Neural cell (in vitro differentiated cells): ENCODE data around the gene ATP7B. TPM values are rescaled to one million over a fixed set of nuclear protein-coding genes. Genes with fewer than 3 reads are reported as not detected.
A peak's percentile ranks its signal among the peaks of the same experiment; 100 is the strongest.

Experiments used
- H2AFZ ChIP-seq: fragments of 200-600, 300-800 bp; sonication (generic), shearing (Covaris generic); 2 replicates; pipeline ENCODE4 v1.6.0; 2014; ENCODE audit warnings: low read depth, mild to moderate bottlenecking, antibody characterized with exemption, low read length, moderate library complexity
- H3F3A ChIP-seq: fragments of 200-600 bp; shearing (Covaris generic); 2 replicates; pipeline ENCODE4 v1.6.1; 2016; ENCODE audit warnings: mild to moderate bottlenecking, moderate library complexity, mixed read lengths, antibody characterized with exemption, low read length; ENCODE audit not compliant: insufficient read depth, poor library complexity, severe bottlenecking
- H3K27ac ChIP-seq: fragments of 200-600, 300-800 bp; sonication (generic), shearing (Covaris generic); 2 replicates; pipeline ENCODE4 v1.5.1; 2014; ENCODE audit warnings: mild to moderate bottlenecking, low read length, moderate library complexity
- H3K27me3 ChIP-seq: fragments of 300-800, 200-600 bp; sonication (generic), shearing (Covaris generic); 2 replicates; pipeline ENCODE4 v1.6.0; 2014; ENCODE audit warnings: mild to moderate bottlenecking, low read depth, low read length, moderate library complexity; ENCODE audit not compliant: insufficient read depth
- H3K36me3 ChIP-seq: fragments of 300-800, 200-600 bp; sonication (generic), shearing (Covaris generic); 2 replicates; pipeline ENCODE4 v1.5.1; 2014; ENCODE audit warnings: mild to moderate bottlenecking, antibody characterized with exemption, low read length, moderate library complexity; ENCODE audit not compliant: insufficient read depth
- H3K4me2 ChIP-seq: fragments of 300-800, 200-600 bp; sonication (generic), shearing (Covaris generic); 2 replicates; pipeline ENCODE4 v1.6.0; 2014; ENCODE audit warnings: mild to moderate bottlenecking, low read length
- H3K4me3 ChIP-seq: fragments of 300-800, 200-600 bp; sonication (generic), shearing (Covaris generic); 2 replicates; pipeline ENCODE4 v1.5.1; 2014; ENCODE audit warnings: mild to moderate bottlenecking, low read length, moderate library complexity
- H3K79me2 ChIP-seq: fragments of 200-600 bp; shearing (Covaris generic); replicated peaks from 2 replicates; pipeline ENCODE4 v1.6.0; 2014; ENCODE audit warnings: mild to moderate bottlenecking, low read length, moderate library complexity; ENCODE audit not compliant: insufficient read depth
- H3K9ac ChIP-seq: fragments of 300-800, 200-600 bp; sonication (generic), shearing (Covaris generic); 2 replicates; pipeline ENCODE4 v1.6.1; 2016; ENCODE audit warnings: mild to moderate bottlenecking, low read length, mixed read lengths
- H3K9me2 ChIP-seq: fragments of 200-600 bp; shearing (Covaris generic); 2 replicates; pipeline ENCODE4 v1.6.1; 2016; ENCODE audit warnings: mild to moderate bottlenecking, low read length, mixed read lengths; ENCODE audit not compliant: insufficient read depth
- H3K9me3 ChIP-seq: fragments of 200-600, 300-800 bp; sonication (generic), shearing (Covaris generic); 2 replicates; pipeline ENCODE4 v1.6.1; 2016; ENCODE audit warnings: mild to moderate bottlenecking, mixed run types, low read length, moderate library complexity, mixed read lengths
- H4K20me1 ChIP-seq: fragments of 200-600 bp; shearing (Covaris generic); 2 replicates; pipeline ENCODE4 v1.6.1; 2016; ENCODE audit warnings: mild to moderate bottlenecking, mixed run types; ENCODE audit not compliant: insufficient read depth
- CTCF ChIP-seq: fragments of 450-650 bp; IDR thresholded peaks from 2 replicates; pipeline ENCODE4 v1.5.1; 2014; ENCODE audit warnings: antibody characterized with exemption, mild to moderate bottlenecking, moderate library complexity; ENCODE audit not compliant: poor library complexity, severe bottlenecking
- EP300 ChIP-seq: fragments of 450-650 bp; conservative IDR thresholded peaks from 2 replicates; pipeline ENCODE4 v1.6.1; 2014; ENCODE audit warnings: antibody characterized with exemption, mild to moderate bottlenecking, moderate library complexity; ENCODE audit not compliant: poor library complexity, severe bottlenecking
- EZH2 ChIP-seq: fragments of 200-600, 300-800 bp; shearing (Covaris generic), sonication (generic); IDR thresholded peaks from 2 replicates; pipeline ENCODE4 v1.6.1; 2014; ENCODE audit warnings: antibody characterized with exemption, low read length, borderline replicate concordance, mild to moderate bottlenecking; ENCODE audit not compliant: insufficient read depth, poor library complexity, severe bottlenecking
- MXI1 ChIP-seq: fragments of 450-650 bp; conservative IDR thresholded peaks from 2 replicates; pipeline ENCODE4 v1.6.1; 2014; ENCODE audit warnings: antibody characterized with exemption, mild to moderate bottlenecking; ENCODE audit not compliant: poor library complexity, severe bottlenecking
- POLR2AphosphoS5 ChIP-seq: IDR thresholded peaks from 2 replicates; pipeline ENCODE4 v1.6.1; 2012
- RAD21 ChIP-seq: fragments of 450-650 bp; conservative IDR thresholded peaks from 2 replicates; pipeline ENCODE4 v1.6.1; 2014; ENCODE audit warnings: antibody characterized with exemption, mild to moderate bottlenecking, moderate library complexity
- REST ChIP-seq: IDR thresholded peaks from 2 replicates; pipeline ENCODE4 v1.6.1; 2012; ENCODE audit warnings: borderline replicate concordance
- SMC3 ChIP-seq: fragments of 450-650 bp; conservative IDR thresholded peaks from 2 replicates; pipeline ENCODE4 v1.6.1; 2014; ENCODE audit warnings: antibody characterized with exemption, mild to moderate bottlenecking, moderate library complexity; ENCODE audit not compliant: poor library complexity
- TAF1 ChIP-seq: IDR thresholded peaks from 2 replicates; pipeline ENCODE4 v1.6.1; 2012; ENCODE audit warnings: low read depth
- polyA plus RNA-seq: library from polyadenylated mRNA; depleted of rRNA; stranded (reverse); fragments of >200 nt; gene quantifications from 2 replicates; pipeline ENCODE4 v1.2.3, GENCODE V29; 2014

Gene ATP7B
- polyA plus RNA-seq, 1 donor from 2014 or later = 6.3 TPM

GRCh38 chr13:51920786-51921185 lies 90.5 kb downstream of the ATP7B start:
- Histone ChIP-seq H3K27ac (no peak overlapping the region), H3K27me3 (no peaks in the 10 kb centered on the region), H2AFZ (no peak overlapping the region), H3F3A (no peaks in the 10 kb centered on the region), H3K9ac (no peak overlapping the region), H3K9me2 (no peaks in the 10 kb centered on the region), H3K9me3 (no peaks in the 10 kb centered on the region), H4K20me1 (no peaks in the 10 kb centered on the region), H3K36me3 (no peaks in the 10 kb centered on the region), H3K4me2 (no peak overlapping the region), H3K79me2 (no peaks in the 10 kb centered on the region), H3K4me3 (no peak overlapping the region)
- no peak for TF ChIP-seq POLR2AphosphoS5
- TF ChIP-seq EZH2 = no peak
- TF ChIP-seq RAD21 = no peak
- TF ChIP-seq MXI1 = no peak
- TF ChIP-seq REST = no peak

GRCh38 chr13:51920267-51920666 lies 91.0 kb downstream of the ATP7B start:
- H3K9me2 ChIP-seq = no peaks in the 10 kb centered on the region

More at GRCh38 chr13:51920267-51920666, 91.0 kb downstream of the ATP7B start:
- H3K36me3 ChIP-seq = no peaks in the 10 kb centered on the region
- no peaks in the 10 kb centered on the region for H3K79me2 ChIP-seq
- H4K20me1 ChIP-seq = no peaks in the 10 kb centered on the region
- no peak overlapping the region for H3K4me2 ChIP-seq
- TF ChIP-seq SMC3 = no peak
- TF ChIP-seq RAD21 = no peak
- no peak for TF ChIP-seq EP300
- TF ChIP-seq TAF1 = no peak
- no peak for TF ChIP-seq CTCF
- no peak for TF ChIP-seq REST
- TF ChIP-seq POLR2AphosphoS5 = no peak
- TF ChIP-seq EZH2 = no peak
- TF ChIP-seq MXI1 = no peak
- no peak overlapping the region for H3K9ac ChIP-seq
- H2AFZ ChIP-seq = no peak overlapping the region
- no peaks in the 10 kb centered on the region for H3F3A ChIP-seq
- H3K9me3 ChIP-seq = no peaks in the 10 kb centered on the region
- H3K4me3 ChIP-seq = no peak overlapping the region
- peak overlapping the region; percentile 29 for H3K27ac ChIP-seq
- H3K27me3 ChIP-seq = no peaks in the 10 kb centered on the region
